Central memory CD4-positive, alpha-beta T cell (primary cell): ENCODE results near the gene MAP3K9.
"Not testable (repeated sequence)": the region's sequence is repeated elsewhere in the genome, so short reads cannot be mapped to it uniquely, and the experiment has no call there.

Source experiments
- DNase-seq: peaks from one replicate; pipeline ENCODE4 v3.0.0; 2022
- total RNA-seq, 3 experiments: gene quantifications; one replicate each; lab custom pipeline; 2026; lab: John Stamatoyannopoulos, UW

Gene MAP3K9
- 15.8 to 19.3 (median 18.6) reads per million in 3 experiments for total RNA-seq

DNA sequence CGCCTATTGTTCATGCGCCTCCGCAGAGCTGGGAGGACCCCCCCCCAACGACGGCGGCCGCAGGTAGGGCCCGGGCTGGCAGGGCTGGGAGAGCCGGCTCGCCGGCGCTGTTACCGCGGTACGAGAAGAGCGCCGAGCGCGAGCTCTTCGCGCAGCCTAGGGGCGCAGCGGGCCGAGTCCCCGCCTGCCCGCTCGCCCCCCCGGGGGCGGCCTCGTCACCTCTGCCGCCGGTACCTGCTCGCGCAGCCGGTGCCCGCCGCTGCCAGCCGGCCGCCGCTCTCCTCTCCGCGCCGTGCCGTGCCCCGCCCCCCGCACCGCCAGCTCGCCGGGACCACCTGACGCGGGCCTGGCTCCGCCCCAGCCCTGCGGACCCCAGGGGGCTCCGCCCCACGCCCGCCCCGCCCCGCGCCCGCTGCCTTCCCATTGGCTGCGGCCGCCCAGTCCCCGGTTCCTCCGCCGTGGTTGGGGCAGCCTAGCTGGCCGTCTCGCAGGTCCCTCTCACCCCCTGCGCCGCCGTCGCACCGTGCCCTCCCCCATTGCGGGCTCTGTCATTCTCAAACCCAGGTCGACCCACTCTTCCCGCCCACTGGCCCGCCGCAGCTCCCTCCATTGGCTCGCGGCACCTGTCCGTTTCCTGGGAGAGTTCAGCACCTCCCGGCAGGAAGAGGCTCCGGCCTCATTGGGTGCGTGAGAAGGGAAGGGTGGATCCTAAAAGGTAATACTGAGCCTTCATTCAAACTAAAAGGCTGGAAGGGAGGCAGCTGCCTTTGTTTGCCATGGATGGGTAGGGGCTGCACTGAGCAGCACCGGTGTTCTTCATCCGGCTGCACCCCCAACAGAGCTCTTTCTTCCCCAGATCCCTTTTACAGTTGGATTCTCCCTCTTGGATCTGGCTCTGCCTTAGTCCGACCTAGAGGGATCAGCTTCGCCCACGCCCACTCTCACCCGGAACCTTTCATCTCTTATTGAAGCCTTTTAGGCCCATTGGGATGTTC is at the start of gene MAP3K9:
MAP3K9 (minus strand) TSS at position 289 of the 995 bp plus-strand sequence. CDS start 342 bp downstream, outside the sequence.
- peak; percentile 80 for DNase-seq

DNA sequence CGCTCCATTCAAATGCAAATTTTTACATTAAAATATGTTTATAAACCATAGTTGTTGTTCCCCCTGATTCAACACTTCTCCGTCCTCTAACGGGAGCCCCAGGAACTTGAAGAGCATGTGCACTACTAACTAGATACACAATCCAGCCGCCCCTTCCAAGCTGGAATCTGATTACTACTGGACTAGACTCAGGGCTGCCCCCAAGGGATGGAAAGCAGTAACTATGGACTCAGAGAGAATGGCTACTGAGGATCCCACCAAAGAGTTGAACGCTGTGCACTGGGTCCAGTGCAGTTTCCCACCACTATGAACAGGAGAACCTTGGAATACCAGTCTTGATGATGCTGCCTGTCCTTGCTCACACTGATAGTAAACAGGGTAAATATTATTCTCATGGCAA is 49.3 kb upstream of the MAP3K9 start:
- DNase-seq: no peak

DNA sequence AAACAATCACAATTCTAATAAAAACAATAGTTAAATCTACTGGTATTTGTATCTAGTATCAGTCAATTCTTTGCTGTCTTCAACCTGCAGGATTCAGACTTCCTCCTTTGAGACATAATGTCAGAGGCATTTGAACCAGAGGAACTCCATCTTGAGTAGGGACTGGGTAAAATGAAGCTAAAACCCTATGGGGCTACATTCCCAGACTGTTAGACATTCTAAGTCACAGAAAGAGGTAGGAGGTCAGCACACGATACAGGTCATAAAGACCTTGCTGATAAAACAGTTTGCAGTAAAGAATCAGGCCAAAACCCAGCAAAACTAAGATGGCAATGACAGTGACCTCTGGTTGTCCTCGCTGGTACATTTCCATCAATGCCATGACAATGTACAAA is 48.2 kb upstream of the MAP3K9 start:
- no peak for DNase-seq

DNA sequence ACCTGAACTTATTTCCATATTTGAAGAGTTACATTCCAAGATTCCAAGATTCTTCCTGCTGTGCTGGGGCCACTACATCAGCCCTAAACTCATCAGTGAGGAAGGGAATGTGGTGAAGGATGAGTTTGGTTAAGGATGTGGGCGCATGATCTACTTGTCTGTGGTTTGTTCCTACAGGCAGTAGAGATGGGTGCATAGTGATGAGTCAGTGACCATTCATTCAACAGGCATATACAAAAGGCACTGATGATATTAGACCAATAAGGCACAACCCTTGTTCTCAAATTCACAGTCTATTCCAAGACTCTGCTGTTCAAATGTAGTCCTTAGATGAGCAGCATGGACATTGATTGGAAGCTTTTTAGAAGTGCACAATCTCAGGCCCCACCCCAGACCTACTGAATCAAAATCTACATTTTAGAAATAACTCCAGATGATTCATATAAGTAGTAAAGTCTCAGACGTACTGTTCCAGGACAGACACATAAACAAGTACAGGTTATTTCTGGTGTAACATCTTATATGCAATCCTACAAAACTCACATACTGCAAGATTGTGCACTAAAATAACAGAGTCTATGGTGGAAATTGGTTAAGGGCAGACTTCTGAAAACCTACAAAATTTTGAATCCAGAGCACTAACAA is 47.7 kb upstream of the MAP3K9 start:
- DNase-seq: no peak

DNA sequence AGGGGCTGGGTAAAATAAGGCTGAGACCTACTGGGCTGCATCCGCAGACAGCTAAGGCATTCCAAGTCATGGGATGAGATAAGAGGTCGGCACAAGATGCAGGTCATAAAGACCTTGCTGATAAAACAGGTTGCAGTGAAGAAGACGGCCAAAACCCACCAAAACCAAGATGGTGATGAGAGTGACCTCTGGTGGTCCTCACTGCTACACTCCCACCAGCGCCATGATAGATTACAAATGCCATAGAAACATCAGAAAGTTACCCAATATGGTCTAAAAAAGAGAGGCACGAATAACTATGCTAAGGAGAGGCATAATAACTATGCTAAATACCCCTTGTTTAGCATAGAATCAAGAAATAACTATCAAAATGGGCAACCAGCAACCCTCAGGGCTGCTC is 46.2 kb upstream of the MAP3K9 start:
- DNase-seq: no peak

DNA sequence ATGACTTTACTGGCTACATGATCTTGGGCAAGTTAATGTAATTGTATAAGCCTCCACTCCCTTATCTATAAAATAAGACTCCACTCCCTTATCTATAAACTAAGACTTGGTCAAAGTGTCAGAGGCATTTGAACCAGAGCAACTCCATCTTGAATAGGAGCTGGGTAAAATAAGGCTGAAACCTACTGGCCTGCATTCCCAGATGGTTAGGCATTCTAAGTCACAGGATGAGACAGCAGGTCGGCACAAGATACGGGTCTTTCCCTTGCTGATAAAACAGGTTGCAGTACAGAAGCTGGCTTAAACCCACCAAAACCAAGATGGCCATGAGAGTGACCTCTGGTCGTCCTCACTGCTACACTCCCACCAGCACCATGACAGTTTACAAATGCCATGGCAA is 44.3 kb upstream of the MAP3K9 start:
- not testable (repeated sequence) for DNase-seq

DNA sequence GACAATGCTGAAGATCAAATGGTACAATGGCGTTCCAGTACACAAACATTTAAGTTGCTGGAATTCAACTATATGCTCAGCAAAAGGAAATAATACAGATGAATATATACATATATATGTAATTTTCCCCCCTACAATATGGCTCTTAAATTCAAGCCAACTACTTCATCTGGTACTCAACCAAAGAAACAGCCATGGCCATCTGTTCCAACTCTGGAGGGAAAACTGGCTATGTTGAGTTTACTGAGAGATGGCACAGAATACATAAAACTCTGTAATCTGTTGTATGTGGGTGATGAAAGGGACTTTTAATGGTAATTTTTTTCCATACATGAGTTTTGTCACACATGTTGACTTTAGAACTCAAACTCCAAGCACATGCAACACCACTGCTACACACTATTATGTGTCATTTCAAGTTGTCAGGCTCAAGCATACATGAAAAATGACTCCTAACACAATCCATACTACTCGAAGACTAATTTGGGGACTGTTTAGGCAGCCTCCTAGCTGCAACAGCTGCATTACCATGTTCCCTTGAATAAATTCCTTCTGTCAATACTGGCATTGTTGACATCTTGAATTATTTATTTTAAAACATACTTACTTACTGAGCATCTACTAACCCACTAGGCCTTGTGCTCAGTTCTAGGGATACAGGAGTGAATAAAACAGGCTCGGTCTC is 38.2 kb upstream of the MAP3K9 start:
- DNase-seq: no peak

DNA sequence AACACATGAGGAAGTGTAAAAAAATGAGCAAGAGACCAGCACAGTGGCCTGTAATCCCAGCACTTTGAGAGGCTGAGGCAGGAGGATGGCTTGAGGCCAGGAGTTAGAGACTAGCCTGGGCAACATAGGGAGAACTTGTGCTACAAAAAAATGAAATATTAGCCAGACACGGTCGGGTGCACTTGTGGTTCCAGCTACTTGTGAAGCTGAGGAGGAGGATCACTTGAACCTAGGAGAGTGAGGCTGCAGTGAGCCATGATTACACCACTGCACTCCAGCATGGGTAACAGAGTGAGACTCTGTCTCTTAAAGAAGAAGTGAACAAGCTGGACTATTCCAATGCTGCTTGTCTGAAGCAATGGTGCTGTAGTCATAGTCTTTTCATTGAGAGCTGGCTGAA is 36.3 kb upstream of the MAP3K9 start:
- DNase-seq: no peak

DNA sequence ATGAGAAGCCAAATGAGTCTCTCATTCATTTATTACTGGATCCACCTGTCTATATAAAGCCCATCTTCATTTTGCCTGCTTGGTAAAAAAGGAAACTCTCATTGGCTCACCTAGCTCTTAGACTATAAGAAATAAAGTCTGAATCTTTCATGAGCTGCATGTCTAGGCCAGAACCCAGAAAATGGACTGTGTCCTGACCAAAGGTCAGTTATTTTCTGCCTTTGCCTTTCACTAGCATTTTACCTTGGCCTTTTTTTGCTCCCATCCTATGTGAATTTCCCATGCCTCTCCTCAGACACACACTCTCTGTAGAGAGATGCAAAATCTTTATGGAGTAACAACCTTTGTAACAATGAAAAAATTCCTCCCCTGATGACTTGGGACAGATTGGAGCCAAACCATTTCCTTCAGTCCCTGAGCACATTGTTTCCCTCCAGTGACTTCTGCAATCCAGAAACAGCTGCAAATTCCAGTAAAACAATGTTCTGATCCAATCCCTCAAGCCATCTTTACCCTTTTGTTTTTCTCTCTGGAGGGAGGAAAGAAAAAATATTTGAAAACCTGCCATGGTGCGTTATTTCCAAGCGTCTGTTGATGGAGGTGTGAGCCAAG is 33.6 kb upstream of the MAP3K9 start:
- DNase-seq: no peak

DNA sequence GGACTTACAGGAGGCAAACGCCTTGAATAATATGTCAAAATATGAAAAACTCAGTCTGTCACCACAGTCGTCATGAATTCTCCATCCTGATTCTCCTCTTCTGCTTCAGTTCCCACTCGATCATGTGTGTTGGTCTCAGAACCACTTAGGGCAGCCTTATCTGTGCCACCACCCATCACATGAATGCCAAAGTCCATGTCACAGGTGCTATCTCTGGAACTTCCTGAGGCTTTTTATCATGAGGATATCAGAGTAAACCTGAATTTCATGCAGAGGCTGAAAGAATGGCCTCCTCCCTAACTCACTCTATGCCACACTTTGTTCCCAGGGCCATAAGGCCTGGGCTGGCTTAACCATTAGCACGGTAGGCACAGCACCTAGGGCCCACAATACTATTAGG is 28.8 kb upstream of the MAP3K9 start:
- DNase-seq: no peak

DNA sequence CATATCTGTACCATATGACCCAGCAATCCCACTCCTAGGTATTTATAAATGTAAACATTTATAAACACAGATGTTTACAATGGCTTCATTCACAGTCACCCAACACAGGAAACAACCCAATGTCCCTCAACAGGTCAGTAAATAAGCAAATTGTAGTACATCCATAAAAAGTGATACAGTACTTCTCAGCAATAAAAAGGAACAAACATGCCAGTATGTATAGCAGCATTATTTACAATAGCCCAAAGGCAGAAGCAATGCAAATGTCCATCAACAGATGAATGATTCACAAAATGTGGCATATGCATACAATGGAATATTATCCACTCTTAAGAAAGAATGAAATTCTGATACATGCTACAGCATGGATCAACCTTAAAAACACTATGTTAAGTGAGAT is 27.6 kb upstream of the MAP3K9 start:
- DNase-seq: no peak

DNA sequence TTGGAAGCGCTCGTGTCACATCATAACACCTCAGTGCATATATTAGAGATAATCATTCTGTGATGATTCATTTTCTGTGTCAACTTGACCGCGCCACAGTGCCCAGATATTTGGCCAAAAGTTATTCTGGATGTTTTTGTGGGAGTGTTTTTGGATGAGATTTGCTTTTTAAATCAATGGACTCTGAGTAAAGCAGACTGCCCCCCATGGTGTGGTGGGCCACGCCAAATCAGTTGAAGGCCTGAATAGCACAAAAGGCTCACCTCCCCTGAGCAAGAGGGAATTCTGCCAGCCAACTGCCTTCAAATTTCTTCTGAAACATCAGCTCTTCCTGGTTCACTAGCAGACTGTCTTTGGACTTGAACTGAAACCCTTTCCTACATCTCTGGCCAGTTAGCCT is 24.6 kb upstream of the MAP3K9 start:
- no peak for DNase-seq

DNA sequence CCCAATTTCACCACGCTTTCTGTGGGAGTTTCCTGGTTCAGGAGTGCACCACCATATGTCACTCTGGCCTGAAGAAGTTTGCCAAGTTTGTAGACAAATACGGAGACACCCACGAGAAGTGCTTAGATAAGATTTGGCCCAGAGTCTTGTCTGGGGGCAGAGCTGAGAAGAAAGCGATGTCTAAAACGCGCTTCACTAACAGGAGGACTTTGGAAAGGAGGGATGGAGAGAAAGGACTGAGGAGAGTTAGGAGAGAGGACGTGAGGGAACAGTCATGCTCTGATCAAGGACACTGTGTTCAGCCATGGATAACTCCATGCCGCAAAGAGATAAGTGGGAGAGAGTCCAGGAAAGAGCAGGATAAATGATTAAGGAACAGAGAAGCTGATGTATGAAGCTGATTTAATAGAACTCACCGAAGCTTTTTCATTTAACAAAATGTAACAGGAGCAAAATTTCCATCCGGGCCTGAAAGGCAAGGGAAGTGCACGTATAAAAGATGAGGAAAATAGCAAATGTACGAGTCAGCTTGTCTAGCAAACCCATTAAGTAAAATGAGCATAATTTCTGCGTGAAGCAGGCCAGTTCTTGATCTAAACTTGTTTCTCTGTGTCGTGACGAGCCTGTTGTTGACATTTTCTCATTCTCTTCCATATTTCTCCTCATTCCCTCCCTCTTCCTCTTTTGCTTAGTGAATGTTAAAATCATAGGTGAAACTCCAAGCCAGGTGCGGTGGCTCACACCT is 23.4 kb upstream of the MAP3K9 start:
- no peak for DNase-seq

DNA sequence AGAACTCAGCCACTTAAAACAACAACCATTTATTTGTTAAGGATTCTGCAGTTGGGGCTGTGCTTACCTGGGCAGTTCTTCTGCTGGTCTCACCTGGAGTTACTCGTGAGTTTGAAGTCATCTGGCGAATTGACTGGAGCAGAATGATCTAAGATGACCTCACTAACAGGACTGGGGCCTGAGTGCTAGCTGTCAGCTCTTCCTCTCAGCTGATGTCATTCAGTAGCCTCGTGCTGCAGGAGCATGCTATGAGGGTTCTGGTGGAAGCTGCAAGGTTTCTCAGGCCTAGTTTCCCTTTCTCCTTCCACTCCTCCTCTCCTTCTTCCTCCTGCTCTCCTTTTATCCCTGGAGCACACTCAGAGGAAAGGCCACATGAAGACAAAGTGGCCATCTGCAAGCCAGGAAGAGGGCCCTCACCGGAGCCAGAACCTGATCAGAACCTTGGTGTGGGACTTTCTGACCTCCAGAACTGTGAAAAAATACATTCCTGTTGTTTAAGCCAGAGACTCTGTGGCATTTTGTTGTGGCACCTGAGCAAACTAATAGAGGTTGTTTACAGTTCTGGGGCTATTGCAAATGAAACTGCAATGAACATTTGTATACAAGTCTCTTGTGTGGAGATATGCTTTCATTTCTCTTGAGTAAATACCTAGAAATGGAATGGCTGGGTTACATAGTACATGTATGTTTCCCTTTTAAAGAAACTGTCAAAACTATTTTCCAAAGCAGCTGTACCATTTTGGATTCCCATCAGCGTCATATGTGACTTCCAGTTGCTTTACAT is 21.9 kb upstream of the MAP3K9 start:
- DNase-seq: no peak

DNA sequence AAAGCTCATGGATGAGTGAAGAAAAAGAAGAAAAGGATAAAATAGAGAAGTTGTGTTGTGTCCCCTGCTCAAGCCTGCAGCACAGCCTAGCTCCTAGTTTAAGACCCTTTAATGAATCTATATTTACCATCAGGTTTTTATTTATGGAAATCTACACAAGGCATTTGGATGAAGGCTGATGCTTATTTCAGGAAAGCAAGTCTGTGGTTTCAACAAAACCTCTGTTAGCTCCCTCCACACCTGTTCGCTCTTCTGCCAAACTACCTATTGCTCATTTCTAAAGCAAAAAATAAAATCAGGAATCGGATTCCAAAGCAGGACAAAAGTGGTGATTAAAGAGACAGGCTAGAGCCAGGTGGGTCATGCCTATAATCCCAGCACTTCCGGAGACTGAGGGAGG is 18.9 kb upstream of the MAP3K9 start:
- DNase-seq: no peak

DNA sequence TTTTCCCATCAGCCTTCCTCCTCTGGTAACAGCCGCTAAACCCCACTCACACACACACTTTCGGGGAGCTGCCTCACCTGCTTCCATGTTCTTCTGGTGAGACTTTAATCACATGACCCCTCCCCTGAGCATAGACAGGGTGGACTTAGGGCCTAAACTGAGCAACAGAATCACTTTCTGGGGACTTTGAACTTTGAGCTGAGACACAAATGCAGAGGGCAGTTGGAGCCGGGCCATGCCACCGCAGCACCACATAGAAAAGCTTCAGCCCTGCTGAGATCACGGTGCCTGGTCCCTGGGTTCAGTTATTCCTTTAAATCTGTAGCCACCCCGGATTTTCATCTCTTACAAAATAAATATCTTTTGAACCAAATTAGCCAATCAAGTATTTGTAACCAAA is 18.4 kb upstream of the MAP3K9 start:
- no peak for DNase-seq

DNA sequence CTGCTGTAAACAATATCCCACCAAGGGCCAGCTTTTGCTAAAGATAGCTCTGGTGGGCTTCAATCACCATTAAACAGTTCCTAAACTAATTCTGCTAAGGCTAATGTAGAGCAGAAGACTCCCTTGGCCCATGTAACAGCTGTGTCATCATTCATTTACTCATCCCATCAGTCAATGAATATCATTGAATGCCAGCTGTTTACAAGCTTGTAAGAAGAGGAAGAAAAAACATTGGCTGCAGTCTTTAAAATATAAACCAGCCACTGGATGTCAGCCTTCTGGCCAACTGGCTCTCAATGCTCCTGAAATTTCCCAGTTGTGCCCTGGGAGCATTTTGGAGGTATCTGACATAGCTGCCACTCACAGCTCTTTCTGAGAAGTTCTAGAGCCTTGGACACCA is 18.0 kb upstream of the MAP3K9 start:
- no peak for DNase-seq

DNA sequence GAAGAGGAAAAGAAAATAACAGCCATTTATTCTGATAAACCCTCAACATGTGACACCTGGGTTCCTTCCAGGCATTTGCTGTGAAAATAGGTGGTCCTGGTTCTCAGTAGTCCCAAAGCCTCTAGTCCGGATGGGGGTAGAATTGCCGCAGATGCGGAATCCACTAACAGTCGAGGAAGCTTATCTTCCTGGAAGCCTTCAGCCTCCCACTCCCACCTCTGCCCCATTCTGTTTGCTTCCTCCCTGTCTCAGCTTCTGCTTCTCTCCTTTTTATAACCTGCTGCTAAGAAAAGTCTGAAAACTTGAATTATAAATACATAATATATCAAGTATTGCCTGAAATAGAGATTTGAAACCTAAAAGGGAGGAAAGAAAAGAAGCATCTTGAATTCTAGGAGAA is 14.0 kb upstream of the MAP3K9 start:
- no peak for DNase-seq

DNA sequence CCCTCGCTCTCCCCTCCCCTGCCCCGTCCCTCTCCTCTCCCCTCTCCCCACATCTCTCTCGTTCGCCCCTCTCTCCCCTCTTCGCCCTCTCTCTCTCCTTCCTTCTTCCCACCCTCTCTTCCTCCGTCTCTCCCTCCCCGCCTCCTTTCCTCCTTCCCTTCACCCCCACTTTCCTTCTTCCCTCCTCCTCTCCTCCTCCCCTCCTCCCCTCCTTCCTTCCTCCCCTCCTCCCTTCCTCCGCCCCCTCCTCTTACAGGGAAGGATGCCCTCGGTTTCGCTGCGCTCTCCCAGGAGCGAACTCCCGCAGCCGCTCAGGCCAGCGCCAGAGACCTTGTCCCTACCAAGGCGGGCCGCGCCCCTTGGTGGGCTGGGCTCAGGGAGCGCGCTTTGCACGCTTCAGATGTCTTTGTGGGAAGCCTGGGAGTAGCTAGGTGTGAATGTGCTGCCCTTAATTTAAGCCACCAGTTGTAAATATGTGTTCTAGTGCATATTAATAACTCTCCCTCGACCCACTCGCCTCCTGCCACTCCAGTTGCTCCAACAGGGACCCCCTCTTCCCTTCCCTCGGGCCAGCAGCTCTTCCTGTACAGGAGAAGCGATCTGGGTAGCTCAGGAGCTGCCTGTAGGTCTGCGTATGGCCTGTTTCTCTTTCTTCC is 13.3 kb upstream of the MAP3K9 start:
- DNase-seq: no peak

DNA sequence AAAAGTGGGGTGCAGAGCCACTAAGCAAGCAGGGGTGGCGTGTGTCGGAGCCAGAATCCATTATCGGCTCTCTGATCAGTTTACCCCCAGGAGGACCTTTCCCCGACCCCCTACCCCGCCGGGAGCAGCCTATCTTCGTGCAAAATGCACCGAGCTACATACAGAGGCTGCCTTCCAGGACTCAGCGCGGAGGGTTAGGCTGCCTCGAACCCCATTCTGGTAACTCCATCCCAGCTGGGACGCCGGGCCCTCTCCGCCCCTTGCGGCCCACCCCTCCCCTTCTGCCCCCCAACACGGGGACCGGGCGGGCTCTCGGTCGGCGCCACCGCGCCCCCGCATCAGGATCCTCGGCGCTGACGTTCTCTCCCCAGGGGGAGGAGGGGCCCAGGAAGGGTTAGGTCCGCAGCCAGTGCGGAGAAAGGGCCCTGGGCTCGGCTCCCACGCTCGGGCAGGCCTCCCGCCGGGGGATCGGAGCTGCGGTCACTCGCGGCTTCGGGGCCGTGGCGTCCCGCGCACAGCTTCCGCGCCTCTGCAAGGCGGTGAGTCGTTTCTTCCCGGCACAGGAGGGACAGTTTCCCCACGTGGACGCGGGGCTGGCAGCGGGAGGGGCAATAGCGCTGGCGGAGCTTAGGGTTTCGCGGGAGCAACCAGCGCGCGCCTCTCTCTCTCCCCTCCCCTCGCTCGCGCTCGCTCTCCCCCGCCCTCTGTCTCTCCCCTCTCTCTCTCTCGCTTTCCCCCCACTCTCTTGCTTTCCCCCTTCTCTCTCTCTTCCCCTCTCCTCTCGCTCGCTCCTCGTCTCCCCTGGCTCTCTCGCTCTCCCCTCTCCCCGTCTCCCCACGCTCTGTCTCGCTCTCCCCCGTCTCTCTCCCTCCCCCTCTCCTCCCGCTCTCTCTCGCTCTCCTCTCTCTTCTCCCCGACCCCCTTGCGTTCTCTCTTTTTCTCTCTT is 12.5 kb upstream of the MAP3K9 start:
- peak; percentile 29 for DNase-seq
